Skin epidermis (tissue), 12 donors: ENCODE results near the gene TXNDC9.
"Not testable (repeated sequence)": the region's sequence is repeated elsewhere in the genome, so short reads cannot be mapped to it uniquely, and the experiment has no call there.

Experiments used
- H3K27ac ChIP-seq, 21 experiments: fragments of 200-600 bp; sonication (generic) in 11 of 21; one replicate each; pipeline ENCODE4 v1.5.0; 2020; ENCODE audit warnings: mild to moderate bottlenecking in 3 of 21, inconsistent platforms in 2 of 21, moderate library complexity in 2 of 21
- H3K4me3 ChIP-seq, 7 experiments: fragments of 200-600 bp; sonication (generic) in 2 of 7; one replicate each; pipeline ENCODE4 v1.5.0; 2020; ENCODE audit warnings: inconsistent platforms in 2 of 7, mild to moderate bottlenecking in 2 of 7, moderate library complexity in 1 of 7

TXNDC9 gene

GRCh38 chr2:99337113-99338028 is 1.2 kb upstream of the TXNDC9 start, which contains the start of gene EIF5B:
Gene EIF5B (plus strand): TSS chr2:99337389. CDS start chr2:99337555, 166 bp downstream.
- Histone ChIP-seq H3K4me3 (peak within 1 kb of the TSS; percentile 80 to 98 (median 91)), H3K27ac (peak within 1 kb of the TSS; percentile 70 to 97 (median 91))

- peak overlapping the region; percentile 80 to 98 (median 91) for H3K4me3 ChIP-seq
- H3K27ac ChIP-seq = peak overlapping the region in 20 of 21 experiments; percentile 56 to 97 (median 92)
Observed at GRCh38 chr2:99336804-99337112, 625 bp upstream of the TXNDC9 start.

- no peak overlapping the region for H3K27ac ChIP-seq
- no peak overlapping the region for H3K4me3 ChIP-seq
Observed at GRCh38 chr2:99325384-99325783, 10.7 kb downstream of the TXNDC9 start.

GRCh38 chr2:99317873-99318200 is 18.3 kb downstream of the TXNDC9 start:
- H3K27ac ChIP-seq, H3K4me3 ChIP-seq: not testable (repeated sequence)

GRCh38 chr2:99317161-99317872 is 18.8 kb downstream of the TXNDC9 start:
- H3K4me3 ChIP-seq = no peak overlapping the region
- H3K27ac ChIP-seq = no peak overlapping the region

- H3K4me3 ChIP-seq, H3K27ac ChIP-seq: not testable (repeated sequence)
Observed at GRCh38 chr2:99301097-99301496, 35.0 kb downstream of the TXNDC9 start, which contains the start of gene LYG1. Gene LYG1 (minus strand): TSS chr2:99301197. CDS start chr2:99295670, 5,527 bp downstream.

- Histone ChIP-seq H3K27ac (no peak overlapping the region), H3K4me3 (no peak overlapping the region)
Observed at GRCh38 chr2:99299580-99299979, 36.6 kb downstream of the TXNDC9 start.

GRCh38 chr2:99297994-99298393 is 38.1 kb downstream of the TXNDC9 start:
- Histone ChIP-seq H3K4me3 (no peak overlapping the region), H3K27ac (no peak overlapping the region)

- no peak overlapping the region for H3K27ac ChIP-seq
- no peak overlapping the region for H3K4me3 ChIP-seq
Observed at GRCh38 chr2:99285526-99285925, 50.6 kb downstream of the TXNDC9 start.

- Histone ChIP-seq H3K27ac (no peak overlapping the region), H3K4me3 (no peak overlapping the region)
Observed at GRCh38 chr2:99279969-99280695, 56.0 kb downstream of the TXNDC9 start.

GRCh38 chr2:99278793-99279291 is 57.3 kb downstream of the TXNDC9 start:
- Histone ChIP-seq H3K4me3 (no peak overlapping the region), H3K27ac (no peak overlapping the region)

GRCh38 chr2:99278195-99278765 is 57.9 kb downstream of the TXNDC9 start:
- H3K27ac ChIP-seq, H3K4me3 ChIP-seq: not testable (repeated sequence)

GRCh38 chr2:99275882-99276281 is 60.3 kb downstream of the TXNDC9 start:
- Histone ChIP-seq H3K4me3 (peak overlapping the region in 1 of 7 experiments; percentile 17), H3K27ac (peak overlapping the region in 1 of 21 experiments; percentile 8)
